ENCODE results near the gene KCTD11.
A peak's percentile ranks its signal among the peaks of the same experiment; 100 is the strongest.

- TF ChIP-seq CTCF (IDR thresholded peaks at IDR 0.05) (peak; percentile 91; the same call in 1 of the 2 replicates), SIN3A (IDR thresholded peaks at IDR 0.05; ENCODE audit: borderline replicate concordance, insufficient read depth, low read depth, low read length) (no peak), POLR2AphosphoS5 (IDR thresholded peaks at IDR 0.05; ENCODE audit: low read depth, low read length) (no peak)
Measured at GRCh38 chr17:7323731-7324437, 28.1 kb upstream of the KCTD11 start.
